ENCODE results near the gene RUNX2.

DNA sequence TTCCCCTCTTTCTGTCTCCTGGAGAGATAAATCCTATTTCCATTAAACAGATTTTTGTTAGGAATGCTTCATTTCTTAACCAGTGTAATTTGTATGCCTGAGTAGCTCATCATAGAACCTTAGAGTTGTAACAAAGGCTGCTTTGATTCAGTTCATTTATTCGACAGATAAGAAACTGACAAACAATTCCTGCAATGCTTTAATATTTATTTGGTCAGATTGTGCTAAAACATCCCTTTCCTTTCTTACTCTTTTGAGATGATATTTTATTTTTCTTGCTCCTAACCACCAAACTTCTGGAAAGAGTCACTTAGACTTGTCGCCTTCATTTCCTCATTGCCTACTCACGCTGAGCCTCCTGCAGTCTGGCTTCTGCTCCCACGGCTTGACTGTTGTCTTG, 138.6 kb downstream of the RUNX2 start:
- TF ChIP-seq CTCF (conservative IDR thresholded peaks at IDR 0.05) (no peak), ZFX (IDR thresholded peaks at IDR 0.05) (no peak)

All from C4-2B (cell line).